Upper lobe of left lung (tissue), 6 donors: Measurements from ENCODE around the gene WWC1. TPM values are rescaled to one million over a fixed set of nuclear protein-coding genes. Genes with fewer than 3 reads are reported as not detected.
"Not testable (repeated sequence)": the region's sequence is repeated elsewhere in the genome, so short reads cannot be mapped to it uniquely, and the experiment has no call there.

Source experiments
- ATAC-seq, 2 donors: fragments of 200-7000 bp; cut with Tn5 transposase; one replicate each; pipeline ENCODE4 v1.9.1; 2022; ENCODE audit warnings: mild to moderate bottlenecking in 2 of 2, moderate library complexity in 2 of 2; ENCODE audit not compliant: low FRiP score in 2 of 2
- DNase-seq, 2 donors: peaks; one replicate each; pipeline ENCODE4 v3.0.0-alpha.2; 2019 to 2020
- H3K27ac ChIP-seq, 4 donors: fragments of 200-600 bp; sonication (generic); one replicate each; pipeline ENCODE4 v1.5.1; 2016 to 2019
- H3K27me3 ChIP-seq, 4 donors: fragments of 200-600 bp; sonication (generic); one replicate each; pipeline ENCODE4 v1.5.1; 2017 to 2019
- H3K36me3 ChIP-seq, 4 donors: fragments of 200-600 bp; sonication (generic); one replicate each; pipeline ENCODE4 v1.5.1; 2016 to 2019
- H3K4me1 ChIP-seq, 4 donors: fragments of 200-600 bp; sonication (generic); one replicate each; pipeline ENCODE4 v1.5.1; 2018 to 2019
- H3K4me3 ChIP-seq, 4 donors: fragments of 200-600 bp; sonication (generic); one replicate each; pipeline ENCODE4 v1.5.1; 2017 to 2019; ENCODE audit warnings: mild to moderate bottlenecking in 2 of 4, moderate library complexity in 1 of 4
- H3K9me3 ChIP-seq, 4 donors: fragments of 200-600 bp; sonication (generic); one replicate each; pipeline ENCODE4 v1.5.1; 2018 to 2019
- CTCF ChIP-seq, 6 experiments: fragments of 450-650 bp in 4 of 6; fragments of 200-600 bp in 2 of 6; sonication (generic) in 2 of 6; IDR thresholded peaks; one replicate each; pipeline ENCODE4 v1.5.1; 2016 to 2019; ENCODE audit warnings: antibody characterized with exemption in 6 of 6
- EP300 ChIP-seq, 4 donors: sonication (generic); formaldehyde crosslinking; IDR thresholded peaks; one replicate each; pipeline ENCODE4 v1.5.1; 2017; ENCODE audit warnings: antibody characterized with exemption in 4 of 4, control low read depth in 2 of 4
- POLR2A ChIP-seq, 4 donors: fragments of 450-650 bp; IDR thresholded peaks; one replicate each; pipeline ENCODE4 v1.5.1; 2016 to 2017; ENCODE audit warnings: antibody characterized with exemption in 4 of 4, mild to moderate bottlenecking in 2 of 4
- POLR2AphosphoS5 ChIP-seq, 2 donors: sonication (generic); formaldehyde crosslinking; IDR thresholded peaks; one replicate each; pipeline ENCODE4 v1.5.1; 2017; ENCODE audit warnings: antibody characterized with exemption in 2 of 2
- WGBS, 2 donors: methylation state at CpG; one replicate each; pipeline ENCODE4 v1.1.5; 2017 to 2018; 5-methylcytosine and 5-hydroxymethylcytosine counted together
- total RNA-seq, 6 donors: library from RNA; depleted of rRNA in 4 of 6; stranded (reverse); fragments of >200 nt in 4 of 6; gene quantifications; one replicate each; pipeline versions ENCODE4 v1.1.0 to v1.2.1, GENCODE V29; 2016 to 2021
- donor health status: DM: no; HTN: no; CAD: no; lungs with moderate emphysema.
- donor health status: DM: no; HTN: yes; CAD: no; lungs with severe emphysema.

Gene WWC1
- total RNA-seq, 6 donors from 2014 or later = 64.9 to 99.1 (median 86.4) TPM

- H3K36me3 ChIP-seq = no peaks in the 10 kb centered on the region
- H3K27ac ChIP-seq = peak overlapping the region in 3 of 4 donors; percentile 0 to 13 (median 11)
- DNase-seq (no peak), ATAC-seq (no peak)
- no peak overlapping the region for H3K4me3 ChIP-seq
- no peaks in the 10 kb centered on the region for H3K9me3 ChIP-seq
- 87 to 90% methylated on average over 6 of the region's 6 CpGs for WGBS, 2 donors
- no peaks in the 10 kb centered on the region for H3K27me3 ChIP-seq
- peaks cover 0 to 37% (median 7%) of the 10 kb centered on the region in 4 donors for H3K4me1 ChIP-seq
- TF ChIP-seq EP300 (IDR thresholded peaks at IDR 0.05) (no peak), POLR2A (IDR thresholded peaks at IDR 0.05) (no peak), CTCF (IDR thresholded peaks at IDR 0.05) (no peak), POLR2AphosphoS5 (IDR thresholded peaks at IDR 0.05) (no peak)
These were observed 17.6 kb downstream of the WWC1 start for GRCh38 chr5:168308976-168309598.

- WGBS, 2 donors = 79 to 86% methylated on average over 3 of the region's 3 CpGs
- not testable (repeated sequence) for H3K4me3 ChIP-seq
These were observed 19.1 kb downstream of the WWC1 start for GRCh38 chr5:168310541-168310940.

GRCh38 chr5:168311061-168311566, 19.7 kb downstream of the WWC1 start:
- no peaks in the 10 kb centered on the region for H3K9me3 ChIP-seq
- TF ChIP-seq POLR2A (IDR thresholded peaks at IDR 0.05) = no peak
- no peak for TF ChIP-seq CTCF (IDR thresholded peaks at IDR 0.05)
- no peak for TF ChIP-seq POLR2AphosphoS5 (IDR thresholded peaks at IDR 0.05)
- no peak for TF ChIP-seq EP300 (IDR thresholded peaks at IDR 0.05)
- peak in 1 of 2 donors; percentile 53 for DNase-seq
- peaks cover 2 to 49% (median 17%) of the 10 kb centered on the region in 4 donors for H3K4me1 ChIP-seq
- H3K27me3 ChIP-seq = no peaks in the 10 kb centered on the region
- no peak overlapping the region for H3K4me3 ChIP-seq
- 77 to 79% methylated on average over 5 to 6 of the region's 6 CpGs for WGBS, 2 donors
- H3K27ac ChIP-seq = no peak overlapping the region
- H3K36me3 ChIP-seq = no peaks in the 10 kb centered on the region
- ATAC-seq = no peak

More at GRCh38 chr5:168310541-168310940, 19.1 kb downstream of the WWC1 start:
- ATAC-seq, H3K27ac ChIP-seq, DNase-seq, H3K9me3 ChIP-seq, H3K27me3 ChIP-seq, H3K36me3 ChIP-seq: not testable (repeated sequence)
- peaks cover 2 to 45% (median 14%) of the 10 kb centered on the region in 4 donors for H3K4me1 ChIP-seq

- ATAC-seq (no peak), DNase-seq (no peak)
- Histone ChIP-seq H3K9me3 (no peaks in the 10 kb centered on the region), H3K4me3 (no peak overlapping the region), H3K4me1 (peaks cover 0 to 50% (median 23%) of the 10 kb centered on the region in 4 donors), H3K27me3 (no peaks in the 10 kb centered on the region), H3K36me3 (no peaks in the 10 kb centered on the region), H3K27ac (peak overlapping the region in 1 of 4 donors; percentile 21)
- 81 to 83% methylated on average over 11 of the region's 11 CpGs for WGBS, 2 donors
- TF ChIP-seq EP300 (IDR thresholded peaks at IDR 0.05) = no peak
- TF ChIP-seq CTCF (IDR thresholded peaks at IDR 0.05) = no peak
- no peak for TF ChIP-seq POLR2A (IDR thresholded peaks at IDR 0.05)
- no peak for TF ChIP-seq POLR2AphosphoS5 (IDR thresholded peaks at IDR 0.05)
These were observed 21.3 kb downstream of the WWC1 start for GRCh38 chr5:168312606-168313295.

- H3K36me3 ChIP-seq = no peaks in the 10 kb centered on the region
- no peaks in the 10 kb centered on the region for H3K27me3 ChIP-seq
- DNase-seq (no peak), ATAC-seq (no peak)
- H3K4me3 ChIP-seq = no peak overlapping the region
- TF ChIP-seq EP300 (IDR thresholded peaks at IDR 0.05) = no peak
- TF ChIP-seq POLR2A (IDR thresholded peaks at IDR 0.05) = no peak
- peaks cover 0 to 50% (median 23%) of the 10 kb centered on the region in 4 donors for H3K4me1 ChIP-seq
- H3K9me3 ChIP-seq = no peaks in the 10 kb centered on the region
- H3K27ac ChIP-seq = peak overlapping the region; percentile 63 to 81 (median 71)
- 90 to 91% methylated on average over 7 of the region's 7 CpGs for WGBS, 2 donors
These were observed 22.3 kb downstream of the WWC1 start for GRCh38 chr5:168313596-168314204.
